Activated CD8-positive, alpha-beta T cell treated with anti-CD3 and anti-CD28 coated beads, Interleukin-2, amount 10 ng/mL, durations not matched to agents 7 days and 5 days (primary cell): ENCODE measurements around the gene SQSTM1. TPM values are rescaled to one million over a fixed set of nuclear protein-coding genes. Genes with fewer than 3 reads are reported as not detected.

ENCODE experiments used
- ATAC-seq: fragments of 150-1000 bp; cut with Tn5 transposase; one replicate; pipeline ENCODE4 v1.10.0; 2021; ENCODE audit warnings: moderate library complexity
- CTCF ChIA-PET: fragments of 350-600 bp; sonication (Branson Sonifier 250); formaldehyde crosslinking; loops from one replicate; lab custom pipeline; 2021; ENCODE audit warnings: antibody characterized with exemption; lab: Charles Lee
- POLR2A ChIA-PET: fragments of 350-600 bp; sonication (Branson Sonifier 250); formaldehyde crosslinking; loops from one replicate; lab custom pipeline; 2021; ENCODE audit warnings: antibody characterized with exemption; lab: Charles Lee
- DNase-seq: peaks from one replicate; pipeline ENCODE4 v3.0.0-alpha.2; 2020
- H3K27ac Mint-ChIP-seq: one replicate; pipeline ENCODE4 v1.8.0; 2021; ENCODE audit warnings: mild to moderate bottlenecking, mixed read lengths
- H3K27me3 Mint-ChIP-seq: one replicate; pipeline ENCODE4 v1.8.0; 2021; ENCODE audit warnings: low read depth, mixed read lengths
- H3K36me3 Mint-ChIP-seq: one replicate; pipeline ENCODE4 v1.8.0; 2021; ENCODE audit warnings: low read depth, mixed read lengths
- H3K4me1 Mint-ChIP-seq: one replicate; pipeline ENCODE4 v1.8.0; 2021; ENCODE audit warnings: low read depth, mixed read lengths
- H3K4me3 Mint-ChIP-seq: one replicate; pipeline ENCODE4 v1.8.0; 2021; ENCODE audit warnings: mild to moderate bottlenecking, mixed read lengths
- H3K9me3 Mint-ChIP-seq: one replicate; pipeline ENCODE4 v1.8.0; 2022; ENCODE audit warnings: mixed read lengths; ENCODE audit not compliant: insufficient read depth
- total RNA-seq, 2 experiments: library from RNA; stranded (reverse); gene quantifications; one replicate each; pipeline ENCODE4 v1.2.3, GENCODE V29; 2021

Gene SQSTM1
- total RNA-seq, 2 experiments from 2014 or later: 100.0 to 102 TPM

DNA sequence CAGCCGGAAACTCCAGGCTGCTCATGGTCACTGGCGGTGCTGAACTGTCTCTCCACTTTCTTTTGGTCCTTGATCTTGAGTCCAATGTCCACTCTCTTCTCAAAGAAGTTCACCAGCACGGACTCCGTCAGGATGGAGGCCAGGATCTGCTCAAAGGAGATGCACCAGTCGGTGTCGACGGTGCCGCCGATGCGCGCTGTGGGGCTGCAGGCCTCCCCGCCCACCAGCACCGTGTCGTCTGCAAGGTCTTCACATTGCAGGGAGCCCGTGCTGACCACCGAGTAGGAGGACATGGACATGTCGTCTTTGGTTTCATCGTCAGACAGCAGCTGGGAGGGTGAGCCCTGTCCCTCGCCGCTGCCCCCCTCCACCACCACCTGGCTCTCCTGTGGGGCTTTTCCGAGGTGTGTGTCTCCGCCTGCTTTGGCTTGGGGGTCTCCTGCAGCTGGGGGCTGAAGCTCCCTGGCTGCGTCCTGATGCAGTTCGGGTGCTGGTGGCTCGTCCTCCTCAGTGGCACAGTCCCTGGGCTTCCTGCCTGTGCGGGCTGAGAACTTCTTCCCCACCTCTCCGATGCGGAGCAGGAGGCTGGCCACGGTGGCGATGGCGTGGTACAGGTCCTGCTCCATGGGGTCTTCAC lies 42.9 kb downstream of the SQSTM1 start:
- Mint-ChIP-seq H3K4me1 (peaks cover 9% of the 10 kb centered on the region), H3K9me3 (no peaks in the 10 kb centered on the region), H3K27me3 (no peaks in the 10 kb centered on the region), H3K4me3 (no peak overlapping the region), H3K36me3 (peaks cover 21% of the 10 kb centered on the region), H3K27ac (no peak overlapping the region)
- CTCF ChIA-PET: no interaction called here
- no peak for ATAC-seq
- DNase-seq: no peak
- POLR2A ChIA-PET: interaction anchor here (0.7 kb wide), 1 partner anchor 275 kb away, joined by 3 read pairs; no protein-coding TSS in a partner anchor

DNA sequence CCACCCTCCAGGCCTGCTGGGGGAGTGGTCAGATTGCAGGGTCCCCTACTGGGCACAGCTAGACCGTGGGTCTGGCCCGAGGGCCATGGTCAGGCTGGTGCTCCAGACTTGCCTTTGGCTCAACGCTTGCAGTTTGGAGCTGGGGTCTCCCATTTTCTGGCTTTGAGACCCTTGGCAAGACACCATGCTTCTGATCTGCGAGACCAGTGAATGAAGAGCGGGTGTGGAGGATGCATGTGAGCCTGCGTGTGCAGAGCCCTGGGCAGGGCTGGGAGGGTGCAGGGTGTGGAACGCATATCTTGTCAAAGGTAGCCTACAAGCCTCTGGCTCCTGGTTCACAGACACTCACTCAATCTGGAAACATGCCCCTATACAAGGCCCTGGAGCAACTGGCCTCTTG lies 44.0 kb downstream of the SQSTM1 start:
- Mint-ChIP-seq H3K4me3 (no peak overlapping the region), H3K27me3 (no peaks in the 10 kb centered on the region), H3K36me3 (peaks cover 21% of the 10 kb centered on the region), H3K9me3 (no peaks in the 10 kb centered on the region), H3K4me1 (peaks cover 5% of the 10 kb centered on the region), H3K27ac (no peak overlapping the region)
- ChIA-PET POLR2A (no interaction called here), CTCF (no interaction called here)
- no peak for ATAC-seq
- no peak for DNase-seq

DNA sequence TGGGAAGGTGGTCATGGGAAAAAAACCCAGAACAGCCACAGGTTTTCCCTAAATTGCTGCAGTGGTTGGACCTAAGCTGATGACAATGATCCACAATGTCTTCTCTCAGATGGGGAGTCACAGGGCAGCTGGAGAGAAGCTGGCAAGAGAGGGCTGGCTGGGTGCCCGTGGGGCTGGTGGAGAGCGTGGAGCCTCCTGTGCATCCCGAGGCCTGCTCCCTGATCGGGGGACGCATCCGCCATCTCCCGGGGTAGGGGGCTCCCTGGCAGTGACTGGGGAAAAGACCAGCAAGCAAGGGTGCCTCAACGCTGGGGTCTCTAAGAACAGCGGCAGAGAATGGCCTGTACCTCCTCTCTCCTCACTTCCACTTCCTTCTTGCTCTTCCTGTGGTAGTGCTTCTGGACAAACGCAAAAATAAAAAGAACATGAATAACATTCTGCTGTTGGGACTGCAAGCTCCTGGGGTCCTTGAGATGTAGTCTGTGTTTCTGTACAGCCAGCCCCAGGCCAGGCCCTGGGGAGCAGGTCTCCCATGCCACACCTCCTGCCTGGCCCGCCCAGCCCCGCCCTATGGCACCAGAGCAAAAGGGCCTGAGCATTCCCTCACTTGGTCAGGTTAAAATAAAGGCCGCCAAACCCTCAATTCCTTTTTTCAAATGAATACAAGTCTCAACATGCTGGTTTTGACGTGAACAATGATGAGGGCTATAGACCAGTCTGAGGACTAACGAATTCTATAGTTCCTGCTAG lies 45.0 kb downstream of the SQSTM1 start:
- Mint-ChIP-seq H3K4me3 (no peak overlapping the region), H3K4me1 (peaks cover 2% of the 10 kb centered on the region), H3K9me3 (no peaks in the 10 kb centered on the region), H3K27me3 (no peaks in the 10 kb centered on the region), H3K36me3 (peaks cover 22% of the 10 kb centered on the region), H3K27ac (no peak overlapping the region)
- POLR2A ChIA-PET: no interaction called here
- DNase-seq (no peak), ATAC-seq (no peak)
- CTCF ChIA-PET: no interaction called here

DNA sequence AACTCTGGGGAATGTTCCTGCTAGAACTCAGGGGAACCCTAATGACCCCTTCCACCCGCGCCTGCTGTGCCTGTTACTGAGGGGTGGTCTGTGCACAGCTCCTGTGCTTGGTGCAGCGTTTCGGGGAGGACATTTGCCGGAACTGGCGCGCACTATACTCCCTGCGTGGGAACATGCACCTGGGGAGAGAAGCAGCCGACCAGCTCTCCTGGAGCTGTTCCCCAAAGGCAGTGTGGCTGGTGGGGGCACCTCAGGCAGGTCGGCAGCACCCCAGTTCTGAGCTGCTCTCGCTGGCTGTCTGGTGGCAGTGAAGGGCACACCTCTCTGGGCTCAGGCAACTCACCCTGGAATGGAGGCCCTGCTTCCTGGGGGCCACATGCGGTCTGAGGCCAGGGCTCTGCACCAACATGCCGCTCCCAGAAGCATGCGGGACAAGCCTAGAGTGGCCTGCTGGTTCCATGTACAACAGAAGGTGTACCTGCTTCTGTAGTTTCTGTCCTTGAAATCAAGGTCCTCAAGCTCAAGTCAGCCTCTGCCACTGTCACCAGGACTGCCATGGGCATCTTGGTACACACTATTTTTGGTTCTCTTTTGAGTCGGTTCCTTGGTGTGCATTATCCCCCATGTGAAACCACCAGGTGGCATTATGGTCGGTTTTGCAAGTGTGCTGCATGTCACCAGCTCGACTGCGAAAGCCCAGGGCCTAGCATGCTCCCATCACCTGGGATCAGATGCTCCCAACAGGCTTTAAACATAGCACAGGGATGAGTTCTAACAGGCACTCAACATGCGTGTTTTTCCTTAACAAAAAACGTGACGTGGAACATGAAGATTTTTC lies 45.8 kb downstream of the SQSTM1 start:
- Mint-ChIP-seq H3K27ac (no peak overlapping the region), H3K4me1 (peaks cover 2% of the 10 kb centered on the region), H3K27me3 (no peaks in the 10 kb centered on the region), H3K4me3 (no peak overlapping the region), H3K9me3 (no peaks in the 10 kb centered on the region), H3K36me3 (peaks cover 28% of the 10 kb centered on the region)
- POLR2A ChIA-PET: no interaction called here
- DNase-seq: no peak
- CTCF ChIA-PET: interaction anchor here (0.7 to 1.3 kb wide), 2 partner anchors 10 to 224 kb away, joined by 3 read pairs; no protein-coding TSS in a partner anchor
- peak; percentile 41 for ATAC-seq

DNA sequence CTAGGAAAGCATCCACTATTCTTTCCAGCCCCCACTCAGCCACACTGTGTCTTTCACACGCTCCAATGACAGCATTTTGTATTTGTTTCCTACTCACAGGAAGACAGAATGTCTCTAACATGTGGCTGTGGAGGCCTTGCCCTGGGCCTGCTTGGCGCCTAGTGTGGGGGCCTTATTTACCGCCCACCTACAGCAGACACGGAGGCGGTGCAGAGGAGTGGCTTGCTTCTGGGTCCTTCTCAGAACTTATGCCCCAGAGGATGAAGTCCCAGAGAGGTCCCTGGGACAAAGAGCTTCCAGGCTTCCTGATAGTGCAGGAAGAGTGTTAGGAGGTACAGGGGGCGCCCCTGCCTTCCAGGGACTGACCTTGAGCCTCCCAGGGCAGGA lies 46.4 kb downstream of the SQSTM1 start:
- ATAC-seq: no peak
- Mint-ChIP-seq H3K9me3 (no peaks in the 10 kb centered on the region), H3K4me1 (peaks cover 2% of the 10 kb centered on the region), H3K36me3 (peaks cover 28% of the 10 kb centered on the region), H3K27ac (peak overlapping the region; percentile 67), H3K4me3 (no peak overlapping the region), H3K27me3 (no peaks in the 10 kb centered on the region)
- CTCF ChIA-PET: interaction anchor here (1.3 kb wide), 1 partner anchor 9 kb away, joined by 3 read pairs; no protein-coding TSS in a partner anchor
- DNase-seq: no peak
- POLR2A ChIA-PET: no interaction called here

DNA sequence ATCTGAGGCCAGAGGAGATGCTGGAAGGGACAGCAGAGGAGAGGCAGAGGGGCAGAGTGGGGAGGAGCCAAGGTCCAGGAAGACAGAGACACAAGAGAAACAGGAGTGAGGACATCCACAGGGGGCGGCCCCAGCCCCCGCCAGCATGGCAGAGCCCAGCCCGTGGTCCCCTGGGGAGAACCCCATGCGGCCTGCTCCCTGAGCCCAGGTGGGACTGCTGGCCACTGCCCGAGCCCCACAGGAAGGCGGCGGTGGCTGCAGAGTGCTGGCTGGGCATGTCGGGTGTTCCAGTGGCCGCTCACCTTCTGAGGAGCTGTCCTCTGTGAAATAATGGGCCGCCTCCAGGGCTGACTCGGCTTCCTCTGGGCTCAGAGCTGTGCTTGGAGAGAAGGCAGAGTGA lies 46.8 kb downstream of the SQSTM1 start:
- CTCF ChIA-PET: interaction anchor here (1.3 kb wide), 1 partner anchor 9 kb away, joined by 3 read pairs; no protein-coding TSS in a partner anchor
- POLR2A ChIA-PET: interaction anchor here (0.6 kb wide), 1 partner anchor 12 kb away, joined by 3 read pairs; no protein-coding TSS in a partner anchor
- Mint-ChIP-seq H3K9me3 (no peaks in the 10 kb centered on the region), H3K36me3 (peaks cover 26% of the 10 kb centered on the region), H3K27ac (peak overlapping the region; percentile 67), H3K27me3 (no peaks in the 10 kb centered on the region), H3K4me3 (no peak overlapping the region), H3K4me1 (peaks cover 2% of the 10 kb centered on the region)
- DNase-seq: no peak
- no peak for ATAC-seq

- H3K4me1 Mint-ChIP-seq: peaks cover 2% of the 10 kb centered on the region
- ChIA-PET POLR2A (no interaction called here), CTCF (interaction anchor here (1.3 kb wide), 1 partner anchor 8 kb away, joined by 3 read pairs; no protein-coding TSS in a partner anchor)
- DNase-seq (no peak), ATAC-seq (no peak)
- H3K9me3 Mint-ChIP-seq: no peaks in the 10 kb centered on the region
- peaks cover 19% of the 10 kb centered on the region for H3K36me3 Mint-ChIP-seq
- H3K27me3 Mint-ChIP-seq: no peaks in the 10 kb centered on the region
- no peak overlapping the region for H3K27ac Mint-ChIP-seq
- no peak overlapping the region for H3K4me3 Mint-ChIP-seq
These were observed 47.8 kb downstream of the SQSTM1 start for GRCh38 chr5:179868541-179868940.

GRCh38 chr5:179869101-179869500 lies 48.4 kb downstream of the SQSTM1 start:
- Mint-ChIP-seq H3K9me3 (no peaks in the 10 kb centered on the region), H3K36me3 (peaks cover 15% of the 10 kb centered on the region), H3K4me3 (no peak overlapping the region), H3K4me1 (peaks cover 2% of the 10 kb centered on the region), H3K27ac (no peak overlapping the region), H3K27me3 (no peaks in the 10 kb centered on the region)
- DNase-seq (no peak), ATAC-seq (no peak)
- ChIA-PET CTCF (interaction anchor here (1.3 kb wide), 1 partner anchor 8 kb away, joined by 3 read pairs; no protein-coding TSS in a partner anchor), POLR2A (no interaction called here)

DNA sequence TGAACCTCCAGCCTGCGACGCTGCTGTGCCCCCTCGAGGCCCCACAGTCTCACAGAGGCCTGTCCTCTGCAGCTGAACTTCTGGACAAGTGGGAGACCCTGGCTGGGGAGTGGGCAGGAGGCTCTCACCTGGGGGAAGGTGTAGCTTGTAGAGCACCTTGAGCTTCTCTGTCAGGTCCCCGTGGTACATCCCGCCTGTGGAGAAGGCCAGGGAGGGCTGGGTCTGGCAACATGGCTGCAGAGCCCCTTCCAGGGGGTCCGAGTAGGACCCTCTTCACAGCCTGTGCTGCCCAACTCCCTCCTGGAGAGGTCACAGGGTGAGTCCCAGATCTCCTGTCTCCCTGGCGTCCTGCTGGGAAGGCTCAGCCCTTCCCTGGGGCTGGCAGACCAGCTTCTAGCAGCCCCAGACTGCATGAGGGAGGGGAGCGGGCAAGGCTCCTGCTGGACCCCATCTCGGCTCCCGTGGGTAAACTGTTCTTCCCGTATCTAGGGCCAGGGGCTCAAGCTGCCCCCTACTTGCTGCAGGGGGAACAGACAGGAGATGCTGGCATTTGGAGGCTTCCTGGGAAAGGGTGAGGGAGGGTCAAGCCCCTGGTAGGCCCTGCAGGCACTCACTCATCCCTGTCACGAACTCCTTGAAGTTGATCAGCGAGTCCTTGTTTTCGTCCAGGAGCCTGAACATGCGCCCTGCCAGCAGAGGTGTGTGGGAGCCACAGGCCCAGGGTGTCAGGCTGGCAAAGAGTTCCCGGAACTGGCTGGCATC lies 49.1 kb downstream of the SQSTM1 start:
- H3K4me1 Mint-ChIP-seq: peaks cover 2% of the 10 kb centered on the region
- no peaks in the 10 kb centered on the region for H3K27me3 Mint-ChIP-seq
- H3K27ac Mint-ChIP-seq: no peak overlapping the region
- H3K36me3 Mint-ChIP-seq: peaks cover 15% of the 10 kb centered on the region
- DNase-seq: no peak
- POLR2A ChIA-PET: no interaction called here
- no peak overlapping the region for H3K4me3 Mint-ChIP-seq
- no peaks in the 10 kb centered on the region for H3K9me3 Mint-ChIP-seq
- CTCF ChIA-PET: interaction anchor here (1.3 kb wide), 1 partner anchor 9 kb away, joined by 3 read pairs; no protein-coding TSS in a partner anchor
- ATAC-seq: no peak

- ATAC-seq: peak; percentile 43
- Mint-ChIP-seq H3K36me3 (peaks cover 14% of the 10 kb centered on the region), H3K27me3 (no peaks in the 10 kb centered on the region), H3K27ac (no peak overlapping the region), H3K4me3 (no peak overlapping the region), H3K9me3 (no peaks in the 10 kb centered on the region), H3K4me1 (peaks cover 2% of the 10 kb centered on the region)
- ChIA-PET POLR2A (no interaction called here), CTCF (no interaction called here)
- DNase-seq: no peak
These were observed 49.7 kb downstream of the SQSTM1 start for GRCh38 chr5:179870403-179870903.

DNA sequence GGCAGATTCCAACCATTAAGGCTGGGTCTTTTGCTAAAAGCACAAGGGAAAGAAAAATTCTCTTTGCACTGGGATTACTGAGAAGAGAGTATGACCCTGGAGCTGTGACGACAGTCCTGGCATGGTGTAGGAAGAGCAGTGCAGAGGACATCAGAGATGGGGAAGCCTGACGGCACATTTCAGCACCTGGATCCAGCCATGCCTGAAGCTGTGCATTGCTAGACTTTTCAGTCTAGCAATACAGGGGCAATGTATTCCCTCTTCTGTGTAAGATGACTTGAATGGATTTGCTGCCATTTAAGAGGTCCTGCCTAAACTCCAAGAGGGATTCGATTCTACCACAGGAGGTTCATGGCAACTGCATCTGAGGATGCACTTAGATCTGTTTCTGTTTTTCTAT lies 50.2 kb downstream of the SQSTM1 start:
- Mint-ChIP-seq H3K36me3 (peaks cover 14% of the 10 kb centered on the region), H3K27ac (no peak overlapping the region), H3K4me3 (no peak overlapping the region), H3K9me3 (no peaks in the 10 kb centered on the region), H3K27me3 (no peaks in the 10 kb centered on the region), H3K4me1 (peaks cover 2% of the 10 kb centered on the region)
- DNase-seq (no peak), ATAC-seq (no peak)
- CTCF ChIA-PET: interaction anchor here (1.2 kb wide), 1 partner anchor 107 kb away, joined by 3 read pairs; no protein-coding TSS in a partner anchor
- POLR2A ChIA-PET: no interaction called here
